Measurements from ENCODE around the gene GASK1A. TPM values are rescaled to one million over a fixed set of nuclear protein-coding genes. Genes with fewer than 3 reads are reported as not detected.

Gene GASK1A
- total RNA-seq, 2 donors from 2014 or later: 4.0 to 5.3 TPM

- TF ChIP-seq CTCF (conservative IDR thresholded peaks at IDR 0.05): no peak
- Mint-ChIP-seq H3K9me3 (peaks cover 2% of the 10 kb centered on the region), H3K27ac (no peak overlapping the region), H3K36me3 (ENCODE audit: low read depth) (no peaks in the 10 kb centered on the region), H3K27me3 (ENCODE audit: insufficient read depth) (peaks cover 3% of the 10 kb centered on the region), H3K4me3 (no peak overlapping the region), H3K4me1 (peaks cover 2% of the 10 kb centered on the region)
- peaks cover 13% of the 10 kb centered on the region for H3K9me3 ChIP-seq (ENCODE audit: control insufficient read depth, low read length)
- no peaks in the 10 kb centered on the region for H3K4me1 ChIP-seq (ENCODE audit: control insufficient read depth, insufficient read depth, low read length)
- no peak overlapping the region for H3K27ac ChIP-seq (ENCODE audit: low read depth, low read length)
- no peaks in the 10 kb centered on the region for H3K27me3 ChIP-seq (ENCODE audit: control insufficient read depth, insufficient read depth, low read length, poor library complexity, severe bottlenecking)
- 78 to 83% methylated on average over 4 of the region's 4 CpGs for WGBS, 2 experiments (ENCODE audit: insufficient coverage in 1 of 2, insufficient read length in 1 of 2)
- H3K9ac ChIP-seq (ENCODE audit: extremely low read depth, low read length, poor library complexity, severe bottlenecking): no peak overlapping the region
- H3K36me3 ChIP-seq (ENCODE audit: control insufficient read depth, insufficient read depth, low read length): no peaks in the 10 kb centered on the region
- no peak overlapping the region for H3K4me3 ChIP-seq (ENCODE audit: low read length)
- DNase-seq: peak; percentile 32
These were observed 52.4 kb downstream of the GASK1A start for GRCh38 chr3:43031485-43031884.

- H3K36me3 Mint-ChIP-seq (ENCODE audit: low read depth): no peaks in the 10 kb centered on the region
- no peaks in the 10 kb centered on the region for H3K27me3 ChIP-seq (ENCODE audit: control insufficient read depth, insufficient read depth, low read length, poor library complexity, severe bottlenecking)
- H3K4me1 ChIP-seq (ENCODE audit: control insufficient read depth, insufficient read depth, low read length): no peaks in the 10 kb centered on the region
- H3K9ac ChIP-seq (ENCODE audit: extremely low read depth, low read length, poor library complexity, severe bottlenecking): no peak overlapping the region
- TF ChIP-seq CTCF (conservative IDR thresholded peaks at IDR 0.05): no peak
- H3K36me3 ChIP-seq (ENCODE audit: control insufficient read depth, insufficient read depth, low read length): no peaks in the 10 kb centered on the region
- no peak overlapping the region for H3K4me3 Mint-ChIP-seq
- H3K4me1 Mint-ChIP-seq: peaks cover 2% of the 10 kb centered on the region
- peak; percentile 17 for DNase-seq
- 91 to 93% methylated on average over 16 of the region's 16 CpGs for WGBS, 2 experiments (ENCODE audit: insufficient coverage in 1 of 2, insufficient read length in 1 of 2)
- H3K9me3 ChIP-seq (ENCODE audit: control insufficient read depth, low read length): peaks cover 11% of the 10 kb centered on the region
- no peak overlapping the region for H3K4me3 ChIP-seq (ENCODE audit: low read length)
- peaks cover 2% of the 10 kb centered on the region for H3K9me3 Mint-ChIP-seq
- H3K27ac Mint-ChIP-seq: no peak overlapping the region
- peaks cover 7% of the 10 kb centered on the region for H3K27me3 Mint-ChIP-seq (ENCODE audit: insufficient read depth)
- H3K27ac ChIP-seq (ENCODE audit: low read depth, low read length): no peak overlapping the region
These were observed 52.9 kb downstream of the GASK1A start for GRCh38 chr3:43031889-43032545.

GRCh38 chr3:43032646-43033628 lies 53.8 kb downstream of the GASK1A start:
- H3K9me3 Mint-ChIP-seq: peaks cover 2% of the 10 kb centered on the region
- H3K4me1 Mint-ChIP-seq: peaks cover 2% of the 10 kb centered on the region
- Histone ChIP-seq H3K4me1 (ENCODE audit: control insufficient read depth, insufficient read depth, low read length) (no peaks in the 10 kb centered on the region), H3K9me3 (ENCODE audit: control insufficient read depth, low read length) (peaks cover 7% of the 10 kb centered on the region), H3K4me3 (ENCODE audit: low read length) (no peak overlapping the region), H3K27me3 (ENCODE audit: control insufficient read depth, insufficient read depth, low read length, poor library complexity, severe bottlenecking) (no peaks in the 10 kb centered on the region), H3K27ac (ENCODE audit: low read depth, low read length) (no peak overlapping the region), H3K9ac (ENCODE audit: extremely low read depth, low read length, poor library complexity, severe bottlenecking) (no peak overlapping the region), H3K36me3 (ENCODE audit: control insufficient read depth, insufficient read depth, low read length) (no peaks in the 10 kb centered on the region)
- H3K27ac Mint-ChIP-seq: no peak overlapping the region
- peaks cover 7% of the 10 kb centered on the region for H3K27me3 Mint-ChIP-seq (ENCODE audit: insufficient read depth)
- peak; percentile 22 for DNase-seq
- WGBS, 2 experiments (ENCODE audit: insufficient coverage in 1 of 2, insufficient read length in 1 of 2): 95 to 96% methylated on average over 13 to 23 of the region's 23 CpGs
- H3K36me3 Mint-ChIP-seq (ENCODE audit: low read depth): no peaks in the 10 kb centered on the region
- no peak overlapping the region for H3K4me3 Mint-ChIP-seq
- TF ChIP-seq CTCF (conservative IDR thresholded peaks at IDR 0.05): no peak

All from endodermal cell (in vitro differentiated cells).